HepG2 (cell line): ENCODE measurements around the gene FCGBP. TPM values are rescaled to one million over a fixed set of nuclear protein-coding genes. Genes with fewer than 3 reads are reported as not detected.

Source experiments
- ATAC-seq: fragments of 200-7000 bp; cut with Tn5 transposase; 3 replicates; pipeline ENCODE4 v1.9.1; 2020; ENCODE audit warnings: mild to moderate bottlenecking, moderate library complexity
- BruUV-seq: library from RNA; stranded (reverse); fragments of 400-500 nt; replicated peaks from 2 replicates; lab custom pipeline; 2021; lab: Mats Ljungman, UMichigan
- CTCF ChIA-PET: fragments of 300-600 bp; formaldehyde crosslinking; extraction: SDS; loops from one replicate; lab custom pipeline; 2021; ENCODE audit warnings: low total read pairs, inconsistent platforms, low intra/inter-chr PET ratio; lab: Yijun Ruan, JAX
- POLR2A ChIA-PET: fragments of 350-600 bp; sonication (Branson Sonifier 250); formaldehyde crosslinking; loops from one replicate; lab custom pipeline; 2020; ENCODE audit warnings: antibody characterized with exemption, inconsistent platforms; lab: Yijun Ruan, JAX
- DNase-seq: peaks from one replicate; pipeline ENCODE4 v3.0.0-alpha.2; 2015; ENCODE audit warnings: low spot score
- FAIRE-seq: peaks from 3 replicates; lab custom pipeline; 2011; peaks lifted over from hg19 to GRCh38; lab: Jason Lieb, UNC
- H2AFZ ChIP-seq: one replicate; pipeline ENCODE4 v1.6.1; 2011; ENCODE audit warnings: low read length, inconsistent platforms
- H3K27ac ChIP-seq: fragments of 300-600 bp; 3 replicates; pipeline ENCODE4 v1.8.0; 2011; ENCODE audit warnings: mixed run types, mild to moderate bottlenecking, mixed read lengths, low read length, inconsistent platforms; ENCODE audit not compliant: insufficient read depth; ENCODE audit errors: extremely low read length
- H3K27me3 ChIP-seq, 2 experiments: fragments of 200-600 bp in 1 of 2; 2 replicates in 1 of 2; 3 replicates in 1 of 2; pipeline versions ENCODE4 v1.6.0 to v1.8.0; 2011; ENCODE audit warnings: low read length in 2 of 2, mild to moderate bottlenecking in 2 of 2, moderate library complexity in 2 of 2, inconsistent platforms in 1 of 2; ENCODE audit not compliant: insufficient read depth in 2 of 2, control insufficient read depth in 1 of 2
- H3K36me3 ChIP-seq, 2 experiments: fragments of 200-600 bp in 1 of 2; replicated peaks in 1 of 2; 2 replicates in 1 of 2; 3 replicates in 1 of 2; pipeline versions ENCODE4 v1.5.1 to v1.8.0; 2011; ENCODE audit warnings: low read length in 2 of 2, inconsistent platforms in 1 of 2; ENCODE audit not compliant: insufficient read depth in 2 of 2, control insufficient read depth in 1 of 2
- H3K4me1 ChIP-seq: 2 replicates; pipeline ENCODE4 v1.5.1; 2012; ENCODE audit warnings: low read length, inconsistent platforms; ENCODE audit not compliant: insufficient read depth
- H3K4me2 ChIP-seq: 2 replicates; pipeline ENCODE4 v1.6.0; 2011; ENCODE audit warnings: low read depth, low read length, inconsistent platforms
- H3K4me3 ChIP-seq, 3 experiments: fragments of 200-600 bp in 1 of 3; sonication (generic), shearing (Covaris generic) in 1 of 3; replicated peaks in 1 of 3; 2 replicates each; pipeline ENCODE4 v1.5.1; 2011 to 2016; ENCODE audit warnings: low read length in 3 of 3, inconsistent platforms in 2 of 3, low read depth in 2 of 3, mild to moderate bottlenecking in 2 of 3, control low read depth in 1 of 3, mixed read lengths in 1 of 3; ENCODE audit not compliant: insufficient read depth in 1 of 3
- H3K79me2 ChIP-seq: one replicate; pipeline ENCODE4 v1.6.1; 2011; ENCODE audit warnings: low read length, inconsistent platforms; ENCODE audit not compliant: insufficient read depth
- H3K9ac ChIP-seq: 2 replicates; pipeline ENCODE4 v1.6.0; 2011; ENCODE audit warnings: mild to moderate bottlenecking, low read depth, low read length, inconsistent platforms; ENCODE audit not compliant: insufficient read depth
- H3K9me3 ChIP-seq: 2 replicates; pipeline ENCODE4 v1.5.1; 2012; ENCODE audit warnings: mild to moderate bottlenecking, low read length
- H4K20me1 ChIP-seq: 2 replicates; pipeline ENCODE4 v1.6.0; 2011; ENCODE audit warnings: inconsistent platforms, mild to moderate bottlenecking, low read length, moderate library complexity; ENCODE audit not compliant: insufficient read depth
- BCL6 ChIP-seq: IDR thresholded peaks from 2 replicates; pipeline ENCODE4 v1.6.1; 2016; ENCODE audit warnings: missing genetic modification reagents, missing compliant biosample characterization
- CHD4 ChIP-seq: fragments of 200-600 bp; sonication (generic); IDR thresholded peaks from 2 replicates; pipeline ENCODE4 v1.7.0; 2017; ENCODE audit warnings: mild to moderate bottlenecking, low read length, borderline replicate concordance
- MAFF ChIP-seq: IDR thresholded peaks from 2 replicates; pipeline ENCODE4 v1.6.1; 2011; ENCODE audit warnings: low read depth, low read length, improper control_type of control experiment
- MED1 ChIP-seq: sonication (generic); formaldehyde crosslinking; IDR thresholded peaks from 2 replicates; pipeline ENCODE4 v1.4.0; 2020; ENCODE audit warnings: missing genetic modification reagents
- MTF1 ChIP-seq: sonication (generic); formaldehyde crosslinking; IDR thresholded peaks from 2 replicates; pipeline ENCODE4 v1.5.0; 2020; ENCODE audit warnings: missing genetic modification reagents
- NFKB2 ChIP-seq: sonication (generic); formaldehyde crosslinking; IDR thresholded peaks from 2 replicates; pipeline ENCODE4 v1.4.0; 2020; ENCODE audit warnings: missing genetic modification reagents, borderline replicate concordance
- NR2F1 ChIP-seq, 2 experiments: fragments of 450-650 bp in 1 of 2; formaldehyde crosslinking in 1 of 2; IDR thresholded peaks; 2 replicates each; pipeline versions ENCODE4 v1.5.0 to v1.6.1; 2016 to 2020; ENCODE audit warnings: mild to moderate bottlenecking in 1 of 2, missing compliant biosample characterization in 1 of 2, missing genetic modification reagents in 1 of 2, moderate library complexity in 1 of 2
- NRL ChIP-seq: sonication (generic); formaldehyde crosslinking; IDR thresholded peaks from 2 replicates; pipeline ENCODE4 v1.5.0; 2020; ENCODE audit warnings: missing genetic modification reagents, mild to moderate bottlenecking, moderate library complexity, borderline replicate concordance
- PHF5A ChIP-seq: IDR thresholded peaks from one replicate; pipeline ENCODE4 v1.6.1; 2018; ENCODE audit warnings: low read depth, missing genetic modification reagents; ENCODE audit not compliant: unreplicated experiment
- RFXANK ChIP-seq: IDR thresholded peaks from 2 replicates; pipeline ENCODE4 v1.6.1; 2016
- SP140L ChIP-seq: sonication (generic); formaldehyde crosslinking; IDR thresholded peaks from 2 replicates; pipeline ENCODE4 v1.4.0; 2020; ENCODE audit warnings: missing genetic modification reagents, borderline replicate concordance
- ZFP41 ChIP-seq: sonication (generic); formaldehyde crosslinking; IDR thresholded peaks from 2 replicates; pipeline ENCODE4 v1.4.0; 2020; ENCODE audit warnings: mild to moderate bottlenecking, missing genetic modification reagents, borderline replicate concordance
- ZNF12 ChIP-seq: sonication (generic); formaldehyde crosslinking; IDR thresholded peaks from 2 replicates; pipeline ENCODE4 v1.5.0; 2020; ENCODE audit warnings: missing genetic modification reagents
- ZNF232 ChIP-seq: sonication (generic); formaldehyde crosslinking; IDR thresholded peaks from 2 replicates; pipeline ENCODE4 v1.4.0; 2020; ENCODE audit warnings: missing genetic modification reagents, borderline replicate concordance
- ZNF589 ChIP-seq: sonication (generic); formaldehyde crosslinking; conservative IDR thresholded peaks from 2 replicates; pipeline ENCODE4 v1.8.0; 2022; ENCODE audit warnings: mild to moderate bottlenecking, moderate library complexity, missing genetic modification reagents
- ZNF761 ChIP-seq: sonication (generic); formaldehyde crosslinking; conservative IDR thresholded peaks from 2 replicates; pipeline ENCODE4 v1.4.0; 2020; ENCODE audit warnings: mild to moderate bottlenecking, missing genetic modification reagents
- ZNF776 ChIP-seq: sonication (generic); formaldehyde crosslinking; IDR thresholded peaks from 2 replicates; pipeline ENCODE4 v1.4.0; 2020; ENCODE audit warnings: mild to moderate bottlenecking, missing genetic modification reagents
- WGBS: methylation state at CpG from one replicate; pipeline ENCODE4 v1.1.6; 2017; ENCODE audit warnings: low lambda C conversion rate; 5-methylcytosine and 5-hydroxymethylcytosine counted together
- in situ Hi-C: cut with HindIII; loops from 2 replicates; pipeline ENCODE4 v1.10.0; 2017; ENCODE audit warnings: low pct_unique_long_range_greater_than_20kb; ENCODE audit not compliant: extremely low pct_ligation_motif_present
- intact Hi-C: fragments of 100-400 bp; cut with micrococcal nuclease; formaldehyde crosslinking; loops from one replicate; pipeline ENCODE4 v1.10.0; 2022; ENCODE audit not compliant: unreplicated experiment
- polyA plus RNA-seq, 8 experiments: library from polyadenylated mRNA; depleted of rRNA in 3 of 8; stranded (reverse) in 7 of 8; unstranded in 1 of 8; fragments of >200 nt; fragmentation: Illumina TruSeq in 4 of 8; extraction: Trizol in 4 of 8; gene quantifications; 2 replicates each; pipeline versions ENCODE4 v1.2.1 to v1.2.3, GENCODE V29; 2011 to 2016; ENCODE audit warnings: low read depth in 4 of 8, missing spikeins in 1 of 8, mixed read lengths in 1 of 8; ENCODE audit not compliant: insufficient read depth in 1 of 8
- total RNA-seq, 5 experiments: library from RNA; depleted of rRNA; stranded (reverse); fragments of >200 nt; fragmentation: Illumina TruSeq; extraction: Trizol; gene quantifications; 2 replicates each; pipeline ENCODE4 v1.2.3, GENCODE V29; 2016; ENCODE audit warnings: low read depth in 1 of 5
- TF ChIP-seq, protein P1 (sequence below): sonication (generic); formaldehyde crosslinking; IDR thresholded peaks from 2 replicates; pipeline ENCODE4 v1.5.0; 2020; ENCODE audit warnings: missing genetic modification reagents
- TF ChIP-seq, protein P2 (sequence below): IDR thresholded peaks from 2 replicates; pipeline ENCODE4 v1.6.1; 2016; ENCODE audit warnings: control low read depth

FCGBP gene
- total and polyA plus RNA-seq, 2 of the 13 experiments (the other 11 are each of a cell fraction or from before 2014, with no cell fraction given): 1.3 to 7.0 TPM

DNA sequence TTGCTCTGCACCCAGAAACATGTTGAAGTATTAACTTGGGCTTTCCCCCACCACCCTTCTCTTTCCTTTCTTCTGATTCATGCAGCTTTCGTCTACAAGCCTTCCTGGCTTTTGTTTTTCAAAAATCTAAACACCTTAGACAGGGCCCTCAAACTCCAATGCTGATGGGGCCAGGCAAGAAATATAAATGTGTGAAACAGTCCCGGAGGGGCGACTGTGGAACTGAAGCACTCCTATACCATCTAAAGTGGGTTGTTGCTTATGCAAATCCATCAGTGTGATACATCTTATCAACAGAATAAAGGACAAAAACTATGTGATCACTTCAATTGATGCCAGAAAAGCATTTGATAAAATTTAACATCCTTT, 6.1 kb downstream of the FCGBP start:
- in situ Hi-C loops (no loop called here), intact Hi-C loops (no loop called here)
- H3K4me2 ChIP-seq: no peak overlapping the region
- 33% methylated on average over 3 of the region's 3 CpGs for WGBS
- no peak overlapping the region for H2AFZ ChIP-seq
- no peak for DNase-seq
- ChIA-PET CTCF (no interaction called here), POLR2A (no interaction called here)
- no peak overlapping the region for H3K9ac ChIP-seq
- no peak for ATAC-seq
- no peaks in the 10 kb centered on the region for H3K79me2 ChIP-seq
- peaks cover 6% of the 10 kb centered on the region; the same call in 1 of the 2 replicates for H3K4me1 ChIP-seq
- no peak for FAIRE-seq
- no peak overlapping the region for H3K4me3 ChIP-seq
- H4K20me1 ChIP-seq: no peaks in the 10 kb centered on the region
- no peaks in the 10 kb centered on the region for H3K9me3 ChIP-seq
- no TSS peak for BruUV-seq
- H3K27me3 ChIP-seq: no peaks in the 10 kb centered on the region
- H3K27ac ChIP-seq: no peak overlapping the region
- H3K36me3 ChIP-seq: no peaks in the 10 kb centered on the region
- no peak for TF ChIP-seq ZNF761
- TF ChIP-seq MED1 (CRISPR knock-in tag): no peak
- TF ChIP-seq ZNF776 (CRISPR knock-in tag): no peak
- TF ChIP-seq ZNF232 (CRISPR knock-in tag): no peak
- no peak for TF ChIP-seq ZNF589 (CRISPR knock-in tag)
- no peak for TF ChIP-seq BCL6 (CRISPR knock-in tag)
- no peak for TF ChIP-seq MAFF
- TF ChIP-seq, protein P1, sequence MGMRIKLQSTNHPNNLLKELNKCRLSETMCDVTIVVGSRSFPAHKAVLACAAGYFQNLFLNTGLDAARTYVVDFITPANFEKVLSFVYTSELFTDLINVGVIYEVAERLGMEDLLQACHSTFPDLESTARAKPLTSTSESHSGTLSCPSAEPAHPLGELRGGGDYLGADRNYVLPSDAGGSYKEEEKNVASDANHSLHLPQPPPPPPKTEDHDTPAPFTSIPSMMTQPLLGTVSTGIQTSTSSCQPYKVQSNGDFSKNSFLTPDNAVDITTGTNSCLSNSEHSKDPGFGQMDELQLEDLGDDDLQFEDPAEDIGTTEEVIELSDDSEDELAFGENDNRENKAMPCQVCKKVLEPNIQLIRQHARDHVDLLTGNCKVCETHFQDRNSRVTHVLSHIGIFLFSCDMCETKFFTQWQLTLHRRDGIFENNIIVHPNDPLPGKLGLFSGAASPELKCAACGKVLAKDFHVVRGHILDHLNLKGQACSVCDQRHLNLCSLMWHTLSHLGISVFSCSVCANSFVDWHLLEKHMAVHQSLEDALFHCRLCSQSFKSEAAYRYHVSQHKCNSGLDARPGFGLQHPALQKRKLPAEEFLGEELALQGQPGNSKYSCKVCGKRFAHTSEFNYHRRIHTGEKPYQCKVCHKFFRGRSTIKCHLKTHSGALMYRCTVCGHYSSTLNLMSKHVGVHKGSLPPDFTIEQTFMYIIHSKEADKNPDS (CRISPR knock-in tag): no peak
- no peak for TF ChIP-seq NRL
- TF ChIP-seq MTF1 (CRISPR knock-in tag): no peak
- TF ChIP-seq ZNF12 (CRISPR knock-in tag): no peak
- TF ChIP-seq PHF5A (CRISPR knock-in tag): no peak
- no peak for TF ChIP-seq CHD4
- TF ChIP-seq NFKB2 (CRISPR knock-in tag): no peak
- TF ChIP-seq ZFP41 (CRISPR knock-in tag): no peak
- no peak for TF ChIP-seq NR2F1 (CRISPR knock-in tag; IDR thresholded peaks at IDR 0.05)
- TF ChIP-seq, protein P2, sequence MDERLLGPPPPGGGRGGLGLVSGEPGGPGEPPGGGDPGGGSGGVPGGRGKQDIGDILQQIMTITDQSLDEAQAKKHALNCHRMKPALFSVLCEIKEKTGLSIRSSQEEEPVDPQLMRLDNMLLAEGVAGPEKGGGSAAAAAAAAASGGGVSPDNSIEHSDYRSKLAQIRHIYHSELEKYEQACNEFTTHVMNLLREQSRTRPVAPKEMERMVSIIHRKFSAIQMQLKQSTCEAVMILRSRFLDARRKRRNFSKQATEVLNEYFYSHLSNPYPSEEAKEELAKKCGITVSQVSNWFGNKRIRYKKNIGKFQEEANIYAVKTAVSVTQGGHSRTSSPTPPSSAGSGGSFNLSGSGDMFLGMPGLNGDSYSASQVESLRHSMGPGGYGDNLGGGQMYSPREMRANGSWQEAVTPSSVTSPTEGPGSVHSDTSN (CRISPR knock-in tag): no peak
- TF ChIP-seq SP140L (CRISPR knock-in tag): no peak
- TF ChIP-seq RFXANK (CRISPR knock-in tag): no peak
